Epithelial cell of proximal tubule (primary cell): Measurements from ENCODE around the gene SYNDIG1. TPM values are rescaled to one million over a fixed set of nuclear protein-coding genes. Genes with fewer than 3 reads are reported as not detected.

Experiments used
- DNase-seq: peaks from one replicate; pipeline ENCODE4 v3.0.0-alpha.2; 2011; ENCODE audit warnings: low read depth
- H3K4me3 ChIP-seq: 2 replicates; pipeline ENCODE4 v1.5.1; 2011; ENCODE audit warnings: low read depth, mild to moderate bottlenecking, low read length
- total RNA-seq: library from RNA; depleted of rRNA; stranded (reverse); fragments of >200 nt; gene quantifications from 2 replicates; pipeline ENCODE4 v1.2.3, GENCODE V29; 2015
- TF ChIP-seq, protein P1 (sequence below): conservative IDR thresholded peaks from 2 replicates; pipeline ENCODE4 v1.5.1; 2012; ENCODE audit warnings: low read depth, mild to moderate bottlenecking, low read length

Gene SYNDIG1
- total RNA-seq, 1 donor from 2014 or later = 0.12 TPM

DNA sequence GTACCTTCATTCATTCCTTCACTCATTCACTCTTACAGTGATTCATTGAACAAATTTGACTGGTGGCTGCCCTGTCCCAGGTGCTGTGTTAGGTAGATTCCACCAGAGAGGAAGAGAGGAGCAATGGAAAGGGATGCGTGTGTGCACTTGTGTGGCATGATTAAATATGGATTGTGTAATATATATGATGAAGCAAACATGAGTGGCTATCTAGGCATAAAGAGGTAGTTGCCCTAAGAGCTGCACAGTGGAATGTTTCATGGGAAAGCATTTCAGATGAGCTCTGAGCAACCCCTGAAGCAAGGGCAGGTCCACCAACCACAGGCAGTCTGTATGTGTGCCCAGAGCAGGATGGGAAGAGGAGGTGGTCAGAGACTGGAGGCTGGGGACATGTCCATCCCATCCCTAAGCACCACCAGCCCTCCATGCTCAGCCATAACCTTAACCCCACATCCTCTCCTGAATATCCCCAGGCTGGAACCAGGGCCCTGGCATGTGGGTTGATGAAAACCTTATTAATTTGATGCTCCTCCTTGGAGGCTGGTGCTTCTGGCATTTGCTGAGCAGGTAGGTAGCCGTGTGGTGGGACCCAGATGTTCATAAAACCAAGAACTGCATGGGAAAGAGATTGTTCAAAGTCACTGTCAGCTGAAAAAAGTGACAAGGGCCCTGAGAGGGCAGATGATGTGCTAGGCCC is 226.2 kb downstream of the SYNDIG1 start:
- H3K4me3 ChIP-seq = no peak overlapping the region
- DNase-seq = no peak
- TF ChIP-seq, protein P1, sequence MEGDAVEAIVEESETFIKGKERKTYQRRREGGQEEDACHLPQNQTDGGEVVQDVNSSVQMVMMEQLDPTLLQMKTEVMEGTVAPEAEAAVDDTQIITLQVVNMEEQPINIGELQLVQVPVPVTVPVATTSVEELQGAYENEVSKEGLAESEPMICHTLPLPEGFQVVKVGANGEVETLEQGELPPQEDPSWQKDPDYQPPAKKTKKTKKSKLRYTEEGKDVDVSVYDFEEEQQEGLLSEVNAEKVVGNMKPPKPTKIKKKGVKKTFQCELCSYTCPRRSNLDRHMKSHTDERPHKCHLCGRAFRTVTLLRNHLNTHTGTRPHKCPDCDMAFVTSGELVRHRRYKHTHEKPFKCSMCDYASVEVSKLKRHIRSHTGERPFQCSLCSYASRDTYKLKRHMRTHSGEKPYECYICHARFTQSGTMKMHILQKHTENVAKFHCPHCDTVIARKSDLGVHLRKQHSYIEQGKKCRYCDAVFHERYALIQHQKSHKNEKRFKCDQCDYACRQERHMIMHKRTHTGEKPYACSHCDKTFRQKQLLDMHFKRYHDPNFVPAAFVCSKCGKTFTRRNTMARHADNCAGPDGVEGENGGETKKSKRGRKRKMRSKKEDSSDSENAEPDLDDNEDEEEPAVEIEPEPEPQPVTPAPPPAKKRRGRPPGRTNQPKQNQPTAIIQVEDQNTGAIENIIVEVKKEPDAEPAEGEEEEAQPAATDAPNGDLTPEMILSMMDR = no peak

DNA sequence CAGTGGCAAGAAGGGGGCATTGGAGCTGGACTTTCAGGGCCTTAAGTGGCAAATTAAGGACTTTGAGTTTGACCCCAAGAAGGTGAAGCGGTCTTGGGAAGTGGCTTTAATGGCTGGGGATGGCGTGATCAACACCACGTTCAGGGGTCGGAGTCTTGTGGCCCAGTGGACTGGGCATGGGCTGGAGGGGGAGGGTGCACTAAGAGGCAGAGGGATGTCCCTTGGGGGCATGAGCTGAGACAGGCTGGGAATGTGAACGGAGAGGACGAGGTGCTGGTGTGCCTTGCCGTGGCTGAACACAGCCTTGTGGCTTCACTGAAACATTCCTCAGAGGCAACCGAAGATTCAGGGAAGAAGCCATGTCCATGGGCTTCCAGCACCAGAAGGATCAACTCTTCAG is 227.0 kb downstream of the SYNDIG1 start:
- TF ChIP-seq, protein P1 = no peak
- no peak for DNase-seq
- H3K4me3 ChIP-seq = no peak overlapping the region

DNA sequence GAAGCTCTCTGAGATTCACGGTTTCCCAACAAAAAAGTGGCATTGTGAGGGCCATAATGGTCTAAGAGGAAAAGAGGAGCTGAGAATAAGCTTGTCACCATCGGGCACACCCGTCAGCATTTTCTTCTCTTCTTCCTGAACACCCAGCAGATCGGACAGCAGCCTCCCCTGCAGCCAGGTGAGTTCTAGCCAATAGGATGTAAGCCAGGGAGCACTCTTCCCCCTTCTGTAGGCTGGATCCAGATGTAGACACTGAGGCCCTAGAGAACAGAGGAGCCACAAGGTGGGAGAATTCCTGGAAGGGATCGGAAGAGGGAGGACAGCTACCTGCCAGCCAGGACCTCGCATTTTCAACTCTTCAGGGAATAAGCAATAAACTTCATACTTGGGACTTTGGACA is 228.0 kb downstream of the SYNDIG1 start:
- DNase-seq = no peak
- no peak overlapping the region for H3K4me3 ChIP-seq
- TF ChIP-seq, protein P1 = no peak

- no peak for DNase-seq
- TF ChIP-seq, protein P1 = no peak
- H3K4me3 ChIP-seq = no peak overlapping the region
Observed at GRCh38 chr20:24698189-24698588, 228.8 kb downstream of the SYNDIG1 start.

GRCh38 chr20:24698706-24699206 is 229.3 kb downstream of the SYNDIG1 start:
- no peak overlapping the region for H3K4me3 ChIP-seq
- TF ChIP-seq, protein P1 = no peak
- DNase-seq = no peak

DNA sequence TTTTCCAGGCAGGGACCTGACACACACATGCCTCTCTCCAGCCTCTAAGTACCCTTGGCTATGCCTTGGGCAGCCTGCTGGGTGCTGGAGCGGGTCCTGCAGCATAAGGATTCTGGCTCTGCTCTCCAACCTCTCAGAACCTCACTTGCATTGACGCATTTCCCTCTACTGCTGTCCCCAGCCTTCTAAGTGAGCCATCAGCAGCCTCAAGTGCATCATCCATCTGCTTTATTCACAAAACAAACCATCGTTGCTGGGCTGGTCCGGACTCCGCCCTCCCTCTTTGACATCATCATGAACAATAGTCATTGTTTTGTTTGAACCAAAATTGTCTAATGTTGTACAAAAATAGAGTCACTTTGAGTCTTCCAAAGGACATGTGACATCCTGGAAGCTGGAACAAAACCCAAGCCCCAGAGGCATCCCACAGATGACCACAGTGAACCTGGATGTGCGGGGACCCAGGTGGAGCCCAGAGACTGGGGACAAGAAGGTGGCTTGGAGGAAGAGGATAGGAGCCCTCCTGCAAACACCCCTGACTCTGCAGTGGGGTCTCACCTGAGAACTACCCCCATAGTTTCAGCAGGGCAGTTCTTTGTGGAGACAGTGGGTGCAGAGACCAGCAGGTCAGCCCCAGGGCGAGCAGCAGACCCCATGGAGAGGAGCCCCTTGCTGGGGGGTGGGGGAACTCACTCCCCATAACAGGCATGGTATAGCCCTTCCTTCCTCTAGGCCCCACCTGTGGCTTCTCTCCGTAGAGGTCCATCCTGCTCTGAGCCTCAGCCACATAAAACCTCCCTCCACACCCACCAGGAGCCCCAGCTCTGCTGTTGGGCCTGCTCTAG is 230.1 kb downstream of the SYNDIG1 start:
- H3K4me3 ChIP-seq = no peak overlapping the region
- TF ChIP-seq, protein P1 = no peak
- no peak for DNase-seq
